Naive thymus-derived CD4-positive, alpha-beta T cell (primary cell): Measurements from ENCODE around the gene SLC40A1. TPM values are rescaled to one million over a fixed set of nuclear protein-coding genes. Genes with fewer than 3 reads are reported as not detected.

Experiments
- ATAC-seq: fragments of 150-1000 bp; cut with Tn5 transposase; 2 replicates; pipeline ENCODE4 v1.10.0; 2021; ENCODE audit warnings: mild to moderate bottlenecking, moderate library complexity
- CTCF ChIA-PET: fragments of 350-600 bp; sonication (Branson Sonifier 250); formaldehyde crosslinking; loops from one replicate; lab custom pipeline; 2021; ENCODE audit warnings: antibody characterized with exemption; lab: Charles Lee
- POLR2A ChIA-PET: fragments of 350-600 bp; sonication (Branson Sonifier 250); formaldehyde crosslinking; loops from one replicate; lab custom pipeline; 2021; ENCODE audit warnings: antibody characterized with exemption, inconsistent platforms; lab: Charles Lee
- DNase-seq, 9 donors: peaks; one replicate each; pipeline versions ENCODE4 v3.0.0 to v3.0.0-alpha.2; 2020 to 2022; ENCODE audit warnings: mixed read lengths in 1 of 9
- H3K27ac ChIP-seq: one replicate; pipeline ENCODE4 v1.7.0; 2013; ENCODE audit warnings: mild to moderate bottlenecking, low read depth, low read length, moderate library complexity
- H3K27me3 ChIP-seq, 2 donors: one replicate each; pipeline ENCODE4 v1.7.0; 2013; ENCODE audit warnings: low read length in 2 of 2, mild to moderate bottlenecking in 2 of 2, moderate library complexity in 2 of 2; ENCODE audit not compliant: control insufficient read depth in 2 of 2, insufficient read depth in 2 of 2
- H3K36me3 ChIP-seq, 3 experiments: 1 replicate in 2 of 3; 2 replicates in 1 of 3; pipeline ENCODE4 v1.7.0; 2013; ENCODE audit warnings: low read length in 3 of 3, mild to moderate bottlenecking in 3 of 3, moderate library complexity in 1 of 3; ENCODE audit not compliant: insufficient read depth in 3 of 3, control insufficient read depth in 2 of 3
- H3K4me1 ChIP-seq, 2 donors: one replicate each; pipeline ENCODE4 v1.7.0; 2013; ENCODE audit warnings: low read length in 2 of 2, mild to moderate bottlenecking in 2 of 2, moderate library complexity in 1 of 2; ENCODE audit not compliant: control insufficient read depth in 2 of 2, insufficient read depth in 2 of 2
- H3K4me3 ChIP-seq: 2 replicates; pipeline ENCODE4 v1.7.0; 2013; ENCODE audit warnings: mild to moderate bottlenecking, low read length
- H3K9me3 ChIP-seq, 3 experiments: 1 replicate in 2 of 3; 2 replicates in 1 of 3; pipeline ENCODE4 v1.7.0; 2013; ENCODE audit warnings: low read length in 3 of 3; ENCODE audit not compliant: control insufficient read depth in 2 of 3
- H3K27ac Mint-ChIP-seq, 9 donors: one replicate each; pipeline ENCODE4 v1.8.0; 2020 to 2022; ENCODE audit warnings: mixed read lengths in 9 of 9, mild to moderate bottlenecking in 8 of 9, moderate library complexity in 5 of 9, inconsistent platforms in 2 of 9
- H3K27me3 Mint-ChIP-seq, 5 donors: one replicate each; pipeline ENCODE4 v1.8.0; 2021 to 2022; ENCODE audit warnings: mixed read lengths in 5 of 5, mild to moderate bottlenecking in 1 of 5
- H3K36me3 Mint-ChIP-seq, 5 donors: one replicate each; pipeline ENCODE4 v1.8.0; 2020 to 2022; ENCODE audit warnings: mixed read lengths in 5 of 5, mild to moderate bottlenecking in 3 of 5, inconsistent platforms in 1 of 5
- H3K4me1 Mint-ChIP-seq, 7 donors: one replicate each; pipeline ENCODE4 v1.8.0; 2020 to 2022; ENCODE audit warnings: mixed read lengths in 7 of 7, mild to moderate bottlenecking in 3 of 7, inconsistent platforms in 1 of 7
- H3K4me3 Mint-ChIP-seq, 10 donors: one replicate each; pipeline ENCODE4 v1.8.0; 2020 to 2022; ENCODE audit warnings: mild to moderate bottlenecking in 10 of 10, mixed read lengths in 10 of 10, moderate library complexity in 6 of 10, inconsistent platforms in 2 of 10
- H3K9me3 Mint-ChIP-seq, 11 donors: one replicate each; pipeline ENCODE4 v1.8.0; 2020 to 2022; ENCODE audit warnings: mixed read lengths in 11 of 11, mild to moderate bottlenecking in 4 of 11, inconsistent platforms in 1 of 11, moderate library complexity in 1 of 11
- intact Hi-C, 2 donors: fragments of 100-400 bp; cut with micrococcal nuclease; formaldehyde crosslinking; loops; one replicate each; pipeline ENCODE4 v1.15.1; 2023
- polyA plus RNA-seq, 2 donors: library from polyadenylated mRNA; unstranded; fragments of 300-500 nt; fragmentation: Illumina TruSeq; gene quantifications; one replicate each; pipeline ENCODE4 v1.2.3, GENCODE V29; 2021
- total RNA-seq, 6 experiments: library from RNA in 5 of 6; stranded (reverse) in 5 of 6; gene quantifications; 1 replicate in 5 of 6; 2 replicates in 1 of 6; pipeline ENCODE4 v1.2.3 and lab custom pipeline; 2021 to 2026

The SLC40A1 gene
- total and polyA plus RNA-seq, 7 experiments from 2014 or later, result 4.2 to 117 (median 36.1) TPM

DNA sequence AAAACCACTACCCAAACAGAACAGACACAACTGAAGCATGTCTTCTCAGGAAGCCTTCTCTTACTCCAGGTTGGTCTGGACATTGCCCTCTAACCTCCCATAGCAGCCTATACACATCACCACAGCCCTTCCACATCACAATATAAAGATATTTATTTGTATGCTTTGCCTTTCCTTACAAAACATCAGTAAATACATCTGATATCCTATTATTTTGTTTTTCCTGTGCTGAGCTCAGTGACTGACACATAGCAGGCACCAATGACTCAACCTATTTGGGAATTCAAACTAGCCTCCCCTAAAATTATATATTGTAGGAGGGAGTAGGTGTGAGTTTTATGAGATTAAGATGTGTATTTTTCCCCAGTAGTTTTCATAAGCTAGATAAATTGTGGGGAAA lies 28.8 kb downstream of the SLC40A1 start:
- H3K4me1 Mint-ChIP-seq, result no peaks in the 10 kb centered on the region
- H3K27ac ChIP-seq, result no peak overlapping the region
- ATAC-seq (no peak), DNase-seq (no peak)
- H3K36me3 Mint-ChIP-seq, result no peaks in the 10 kb centered on the region
- no peaks in the 10 kb centered on the region for H3K36me3 ChIP-seq
- no peak overlapping the region for H3K4me3 ChIP-seq
- H3K4me3 Mint-ChIP-seq, result no peak overlapping the region
- CTCF ChIA-PET, result interaction anchor here (0.9 kb wide), 1 partner anchor 83 kb away, joined by 3 read pairs; no protein-coding TSS in a partner anchor
- intact Hi-C loops, result no loop called here
- no peak overlapping the region for H3K27ac Mint-ChIP-seq
- no peaks in the 10 kb centered on the region for H3K4me1 ChIP-seq
- peaks cover 0 to 2% (median 0%) of the 10 kb centered on the region in 5 donors for H3K27me3 Mint-ChIP-seq
- no peaks in the 10 kb centered on the region for H3K9me3 Mint-ChIP-seq
- no peaks in the 10 kb centered on the region for H3K27me3 ChIP-seq
- POLR2A ChIA-PET, result no interaction called here
- H3K9me3 ChIP-seq, result no peaks in the 10 kb centered on the region

DNA sequence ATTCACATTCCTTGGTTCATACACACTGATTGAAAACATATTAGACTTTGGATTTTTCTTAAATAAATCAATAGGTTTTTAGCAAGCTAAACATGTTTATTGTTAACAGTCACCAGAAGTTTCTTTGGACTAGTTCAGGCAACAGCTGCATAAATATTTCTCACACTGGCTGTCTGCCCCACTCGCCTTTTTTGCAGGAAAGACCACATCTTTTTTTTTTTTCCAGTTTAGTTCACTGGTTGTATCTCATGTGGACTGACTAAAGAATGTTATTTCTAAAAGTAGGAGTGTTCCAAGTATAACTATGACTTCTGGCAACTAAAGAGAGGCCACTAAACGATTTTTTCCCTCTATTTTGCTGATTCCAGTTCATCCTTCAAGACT lies 31.1 kb downstream of the SLC40A1 start:
- Histone ChIP-seq H3K4me1 (no peaks in the 10 kb centered on the region), H3K36me3 (no peaks in the 10 kb centered on the region), H3K27me3 (no peaks in the 10 kb centered on the region), H3K27ac (no peak overlapping the region), H3K9me3 (no peaks in the 10 kb centered on the region), H3K4me3 (no peak overlapping the region)
- Mint-ChIP-seq H3K27ac (no peak overlapping the region), H3K36me3 (no peaks in the 10 kb centered on the region), H3K4me3 (no peak overlapping the region), H3K27me3 (peaks cover 0 to 4% (median 0%) of the 10 kb centered on the region in 5 donors), H3K9me3 (no peaks in the 10 kb centered on the region), H3K4me1 (no peaks in the 10 kb centered on the region)
- intact Hi-C loops, result no loop called here
- ChIA-PET POLR2A (no interaction called here), CTCF (no interaction called here)
- no peak for DNase-seq
- ATAC-seq, result no peak

DNA sequence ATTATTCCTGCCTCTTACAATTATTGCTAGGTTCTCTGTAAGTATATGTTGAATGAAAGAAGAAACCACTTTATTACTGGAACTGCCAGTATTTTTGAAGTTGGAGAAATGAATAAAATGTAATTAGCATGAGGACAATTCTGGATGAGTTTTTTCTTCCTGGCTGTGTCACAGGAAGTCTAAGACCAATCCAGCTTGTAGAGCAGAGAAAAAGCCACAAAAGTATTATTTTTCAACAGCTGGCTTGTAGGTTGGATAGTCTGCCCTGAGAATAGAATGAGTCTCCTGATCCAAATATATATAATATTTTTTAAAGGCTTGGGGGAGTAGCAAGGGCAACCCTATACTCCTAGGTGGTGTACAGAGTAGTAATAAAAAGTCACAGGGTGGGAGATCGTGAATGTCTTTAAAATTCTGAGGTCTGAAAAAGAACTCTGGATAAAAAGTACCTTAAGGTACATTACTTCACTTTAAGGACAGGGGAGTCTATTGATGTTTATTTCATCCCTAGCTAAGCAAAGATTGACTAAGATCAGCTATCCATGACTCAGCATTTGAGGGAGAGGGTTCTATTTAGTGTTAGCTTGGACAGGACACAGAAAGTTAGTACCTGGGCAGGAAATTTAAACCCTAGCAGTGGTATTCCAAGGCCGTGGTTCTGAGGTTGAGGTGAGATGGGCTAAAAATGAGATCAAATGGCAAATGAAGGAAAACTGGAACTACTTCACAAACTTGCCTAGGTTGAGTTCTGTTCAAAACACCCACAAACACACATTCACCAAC lies 31.7 kb downstream of the SLC40A1 start:
- H3K27ac ChIP-seq, result no peak overlapping the region
- no peaks in the 10 kb centered on the region for H3K9me3 ChIP-seq
- ATAC-seq (no peak), DNase-seq (no peak)
- no peaks in the 10 kb centered on the region for H3K36me3 ChIP-seq
- H3K4me1 ChIP-seq, result no peaks in the 10 kb centered on the region
- peak overlapping the region in 1 of 9 donors; percentile 25 for H3K27ac Mint-ChIP-seq
- no peak overlapping the region for H3K4me3 ChIP-seq
- peaks cover 0 to 4% (median 0%) of the 10 kb centered on the region in 5 donors for H3K27me3 Mint-ChIP-seq
- no peaks in the 10 kb centered on the region for H3K9me3 Mint-ChIP-seq
- no peaks in the 10 kb centered on the region for H3K4me1 Mint-ChIP-seq
- CTCF ChIA-PET, result no interaction called here
- POLR2A ChIA-PET, result no interaction called here
- no peaks in the 10 kb centered on the region for H3K36me3 Mint-ChIP-seq
- no peak overlapping the region for H3K4me3 Mint-ChIP-seq
- H3K27me3 ChIP-seq, result no peaks in the 10 kb centered on the region
- intact Hi-C loops, result no loop called here

DNA sequence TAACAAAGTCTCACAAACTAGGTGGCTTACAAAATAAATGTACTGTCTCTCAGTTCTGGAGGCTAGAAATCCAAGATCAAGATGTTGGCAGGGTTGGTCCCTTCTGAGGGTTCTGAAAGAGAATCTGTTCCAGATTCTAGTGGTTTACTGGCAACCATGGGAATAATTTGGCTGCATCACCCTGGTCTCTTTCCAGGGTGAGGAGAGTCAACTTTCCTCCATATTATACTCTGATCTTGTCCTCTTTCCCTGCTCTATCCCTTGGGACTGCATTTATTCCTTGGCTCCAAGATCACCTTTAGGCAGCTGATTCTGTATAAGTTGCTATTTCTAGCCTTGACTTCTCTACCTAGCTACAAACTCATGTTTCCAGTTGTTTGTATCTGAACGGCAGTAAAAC lies 35.2 kb downstream of the SLC40A1 start:
- POLR2A ChIA-PET, result no interaction called here
- H3K4me1 ChIP-seq, result no peaks in the 10 kb centered on the region
- no peak overlapping the region for H3K27ac Mint-ChIP-seq
- peaks cover 0 to 7% (median 3%) of the 10 kb centered on the region in 11 donors for H3K9me3 Mint-ChIP-seq
- ATAC-seq (no peak), DNase-seq (no peak)
- CTCF ChIA-PET, result no interaction called here
- no peaks in the 10 kb centered on the region for H3K27me3 ChIP-seq
- H3K9me3 ChIP-seq, result no peaks in the 10 kb centered on the region
- no peak overlapping the region for H3K27ac ChIP-seq
- H3K36me3 Mint-ChIP-seq, result peaks cover 0 to 5% (median 0%) of the 10 kb centered on the region in 5 donors
- no peak overlapping the region for H3K4me3 ChIP-seq
- no peaks in the 10 kb centered on the region for H3K36me3 ChIP-seq
- intact Hi-C loops, result no loop called here
- H3K4me1 Mint-ChIP-seq, result no peaks in the 10 kb centered on the region
- H3K27me3 Mint-ChIP-seq, result peaks cover 0 to 4% (median 0%) of the 10 kb centered on the region in 5 donors
- no peak overlapping the region for H3K4me3 Mint-ChIP-seq

DNA sequence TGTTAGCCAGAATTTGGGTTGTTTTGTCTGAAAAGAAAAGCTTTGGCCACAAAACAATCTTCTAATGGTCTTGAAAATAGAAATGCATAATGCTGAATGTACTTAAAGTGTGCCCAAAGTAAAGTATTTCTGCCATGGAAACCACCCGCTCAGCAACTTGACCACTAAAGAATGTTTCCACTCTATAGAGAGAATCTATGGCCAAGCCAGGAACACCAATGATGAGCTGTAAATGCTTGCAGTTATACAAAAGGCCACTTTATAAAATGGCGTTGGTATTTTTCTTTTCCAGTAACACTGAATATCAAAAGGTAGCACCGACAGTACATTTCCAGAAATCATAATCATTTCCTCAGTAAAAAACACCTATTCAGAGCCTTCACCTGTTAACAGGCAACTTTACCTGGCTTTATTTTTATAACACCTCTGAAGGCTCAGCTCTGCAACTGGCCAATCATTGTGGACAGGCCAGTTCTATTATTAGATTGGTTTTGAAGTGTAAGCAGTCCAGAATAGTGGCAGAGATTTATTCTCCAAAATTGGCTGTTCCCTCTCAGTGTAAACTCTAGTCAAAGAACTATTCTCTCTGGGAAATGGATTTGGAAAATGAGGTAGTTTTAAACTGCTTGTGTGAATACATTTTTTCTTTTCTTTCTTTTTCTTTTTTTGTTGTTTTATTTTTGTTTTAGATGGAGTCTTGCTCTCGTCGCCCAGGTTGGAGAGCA lies 36.1 kb downstream of the SLC40A1 start:
- no peaks in the 10 kb centered on the region for H3K9me3 ChIP-seq
- no peak overlapping the region for H3K27ac Mint-ChIP-seq
- no peak overlapping the region for H3K27ac ChIP-seq
- DNase-seq, result no peak
- CTCF ChIA-PET, result no interaction called here
- no peaks in the 10 kb centered on the region for H3K4me1 Mint-ChIP-seq
- no peaks in the 10 kb centered on the region for H3K4me1 ChIP-seq
- H3K4me3 Mint-ChIP-seq, result no peak overlapping the region
- no peak overlapping the region for H3K4me3 ChIP-seq
- ATAC-seq, result no peak
- no peaks in the 10 kb centered on the region for H3K36me3 ChIP-seq
- POLR2A ChIA-PET, result no interaction called here
- intact Hi-C loops, result no loop called here
- peaks cover 0 to 5% (median 0%) of the 10 kb centered on the region in 5 donors for H3K36me3 Mint-ChIP-seq
- H3K27me3 Mint-ChIP-seq, result peaks cover 0 to 4% (median 0%) of the 10 kb centered on the region in 5 donors
- peaks cover 0 to 7% (median 3%) of the 10 kb centered on the region in 11 donors for H3K9me3 Mint-ChIP-seq
- H3K27me3 ChIP-seq, result no peaks in the 10 kb centered on the region

DNA sequence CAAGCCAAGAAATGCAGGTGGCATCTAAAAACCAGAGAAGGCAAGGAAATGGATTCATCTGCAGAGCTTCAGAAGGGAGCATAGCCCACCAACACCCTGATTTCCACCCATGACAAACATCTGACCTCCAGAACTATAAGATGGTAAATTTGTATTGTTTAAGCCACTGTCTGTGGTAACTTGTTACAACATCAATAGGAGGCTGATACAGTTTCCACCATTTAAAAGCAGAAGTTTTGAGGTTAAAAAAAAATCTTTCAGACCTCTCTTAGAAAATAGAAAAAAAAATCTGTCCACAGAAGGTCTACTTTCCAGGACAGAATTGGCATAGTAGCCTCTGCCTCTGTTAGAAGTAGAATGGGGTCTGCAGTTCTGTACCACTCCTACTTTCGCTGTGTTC lies 37.2 kb downstream of the SLC40A1 start:
- Mint-ChIP-seq H3K4me1 (no peaks in the 10 kb centered on the region), H3K36me3 (peaks cover 0 to 5% (median 0%) of the 10 kb centered on the region in 5 donors), H3K27ac (no peak overlapping the region), H3K27me3 (peaks cover 0 to 7% (median 0%) of the 10 kb centered on the region in 5 donors), H3K4me3 (no peak overlapping the region), H3K9me3 (peaks cover 0 to 7% (median 3%) of the 10 kb centered on the region in 11 donors)
- Histone ChIP-seq H3K4me3 (no peak overlapping the region), H3K36me3 (no peaks in the 10 kb centered on the region), H3K27ac (no peak overlapping the region), H3K9me3 (no peaks in the 10 kb centered on the region), H3K4me1 (no peaks in the 10 kb centered on the region), H3K27me3 (no peaks in the 10 kb centered on the region)
- ATAC-seq, result no peak
- intact Hi-C loops, result no loop called here
- POLR2A ChIA-PET, result no interaction called here
- no peak for DNase-seq
- CTCF ChIA-PET, result no interaction called here
